HG02759 (cell line): ENCODE measurements around the gene SLC35G6.

ENCODE experiments used
- ATAC-seq: cut with Tn5 transposase; IDR thresholded peaks from one replicate; pipeline ENCODE4 v1.9.1; 2021; ENCODE audit warnings: mild to moderate bottlenecking, moderate library complexity; ENCODE audit not compliant: unreplicated experiment

The SLC35G6 gene

GRCh38 chr17:7499161-7499560 lies 17.9 kb downstream of the SLC35G6 start:
- ATAC-seq = no peak

GRCh38 chr17:7501729-7502128 lies 20.5 kb downstream of the SLC35G6 start:
- no peak for ATAC-seq

GRCh38 chr17:7502171-7502847 lies 21.1 kb downstream of the SLC35G6 start:
- ATAC-seq = no peak

- no peak for ATAC-seq
These were observed 21.7 kb downstream of the SLC35G6 start for GRCh38 chr17:7502987-7503386.

- ATAC-seq = no peak
These were observed 22.3 kb downstream of the SLC35G6 start for GRCh38 chr17:7503521-7503920.

- ATAC-seq = no peak
These were observed 26.9 kb downstream of the SLC35G6 start for GRCh38 chr17:7508145-7508544.

- ATAC-seq = no peak
These were observed 27.6 kb downstream of the SLC35G6 start for GRCh38 chr17:7508846-7509245.

- no peak for ATAC-seq
These were observed 28.7 kb downstream of the SLC35G6 start for GRCh38 chr17:7509937-7510336.

- no peak for ATAC-seq
These were observed 29.9 kb downstream of the SLC35G6 start for GRCh38 chr17:7511108-7511507.

- no peak for ATAC-seq
These were observed 30.9 kb downstream of the SLC35G6 start for GRCh38 chr17:7512105-7512504.

- no peak for ATAC-seq
These were observed 31.7 kb downstream of the SLC35G6 start for GRCh38 chr17:7512824-7513540.

- no peak for ATAC-seq
These were observed 32.7 kb downstream of the SLC35G6 start for GRCh38 chr17:7513850-7514419.

- no peak for ATAC-seq
These were observed 34.8 kb downstream of the SLC35G6 start for GRCh38 chr17:7515911-7516610.

GRCh38 chr17:7523033-7523432 lies 41.8 kb downstream of the SLC35G6 start:
- ATAC-seq = no peak

- ATAC-seq = no peak
These were observed 47.6 kb downstream of the SLC35G6 start for GRCh38 chr17:7528842-7529241.

GRCh38 chr17:7530023-7530900 lies 49.0 kb downstream of the SLC35G6 start:
- ATAC-seq = no peak
